ENCODE results near the gene CD93.

Gene CD93

GRCh38 chr20:23100720-23101107 is 14.6 kb upstream of the CD93 start:
- DNase-seq (ENCODE audit: extremely low read depth in 1 of 2, low read depth in 1 of 2) = no peak

- no peak for DNase-seq (ENCODE audit: extremely low read depth in 1 of 2, low read depth in 1 of 2)
Measured at GRCh38 chr20:23099791-23100719, 13.9 kb upstream of the CD93 start.

- DNase-seq (ENCODE audit: extremely low read depth in 1 of 2, low read depth in 1 of 2) = no peak
Measured at GRCh38 chr20:23097636-23098580, 11.8 kb upstream of the CD93 start.

GRCh38 chr20:23096986-23097520 is 10.9 kb upstream of the CD93 start:
- DNase-seq (ENCODE audit: extremely low read depth in 1 of 2, low read depth in 1 of 2) = no peak

- DNase-seq (ENCODE audit: extremely low read depth in 1 of 2, low read depth in 1 of 2) = no peak
Measured at GRCh38 chr20:23096097-23096496, 10.0 kb upstream of the CD93 start.

- no peak for DNase-seq (ENCODE audit: extremely low read depth in 1 of 2, low read depth in 1 of 2)
Measured at GRCh38 chr20:23095499-23095898, 9.4 kb upstream of the CD93 start.

- no peak for DNase-seq (ENCODE audit: extremely low read depth in 1 of 2, low read depth in 1 of 2)
Measured at GRCh38 chr20:23094927-23095326, 8.8 kb upstream of the CD93 start.

- DNase-seq (ENCODE audit: extremely low read depth in 1 of 2, low read depth in 1 of 2) = no peak
Measured at GRCh38 chr20:23094213-23094896, 8.2 kb upstream of the CD93 start.

- no peak for DNase-seq (ENCODE audit: extremely low read depth in 1 of 2, low read depth in 1 of 2)
Measured at GRCh38 chr20:23093613-23094012, 7.5 kb upstream of the CD93 start.

GRCh38 chr20:23092861-23093495 is 6.9 kb upstream of the CD93 start:
- no peak for DNase-seq (ENCODE audit: extremely low read depth in 1 of 2, low read depth in 1 of 2)

GRCh38 chr20:23092384-23092756 is 6.2 kb upstream of the CD93 start:
- DNase-seq (ENCODE audit: extremely low read depth in 1 of 2, low read depth in 1 of 2) = no peak

- no peak for DNase-seq (ENCODE audit: extremely low read depth in 1 of 2, low read depth in 1 of 2)
Measured at GRCh38 chr20:23091721-23092383, 5.7 kb upstream of the CD93 start.

- DNase-seq (ENCODE audit: extremely low read depth in 1 of 2, low read depth in 1 of 2) = no peak
Measured at GRCh38 chr20:23090878-23091277, 4.8 kb upstream of the CD93 start.

GRCh38 chr20:23090147-23090546 is 4.0 kb upstream of the CD93 start:
- no peak for DNase-seq (ENCODE audit: extremely low read depth in 1 of 2, low read depth in 1 of 2)

- no peak for DNase-seq (ENCODE audit: extremely low read depth in 1 of 2, low read depth in 1 of 2)
Measured at GRCh38 chr20:23088866-23089265, 2.7 kb upstream of the CD93 start.

- DNase-seq (ENCODE audit: extremely low read depth in 1 of 2, low read depth in 1 of 2) = no peak
Measured at GRCh38 chr20:23087587-23088251, 1.6 kb upstream of the CD93 start.

GRCh38 chr20:23086931-23087411 is 847 bp upstream of the CD93 start:
- no peak for DNase-seq (ENCODE audit: extremely low read depth in 1 of 2, low read depth in 1 of 2)

- no peak for DNase-seq (ENCODE audit: extremely low read depth in 1 of 2, low read depth in 1 of 2)
Measured at GRCh38 chr20:23085436-23086055, 578 bp downstream of the CD93 start.

All from activated CD8-positive, alpha-beta memory T cell treated with anti-CD3 and anti-CD28 coated beads for 1 hour (primary cell).